Pancreas (tissue), 10 donors: ENCODE data around the gene TTC4. TPM values are rescaled to one million over a fixed set of nuclear protein-coding genes. Genes with fewer than 3 reads are reported as not detected.

ENCODE experiments used
- ATAC-seq, 4 donors: fragments of 200-7000 bp; cut with Tn5 transposase; one replicate each; pipeline versions ENCODE4 v1.8.0 to v1.9.1; 2020; ENCODE audit warnings: mild to moderate bottlenecking in 4 of 4, moderate library complexity in 4 of 4
- DNase-seq, 6 donors: peaks; one replicate each; pipeline ENCODE4 v3.0.0-alpha.2; 2020
- FAIRE-seq: peaks from 2 replicates; lab custom pipeline; 2012; peaks lifted over from hg19 to GRCh38; lab: Jason Lieb, UNC
- H3K27ac ChIP-seq, 4 donors: fragments of 200-600 bp; sonication (generic); 1 replicate in 3 of 4; 2 replicates in 1 of 4; pipeline versions ENCODE4 v1.5.0 to v1.8.0; 2020
- H3K27me3 ChIP-seq, 4 donors: fragments of 200-600 bp; one replicate each; pipeline ENCODE4 v1.8.0; 2021
- H3K36me3 ChIP-seq, 3 donors: fragments of 200-600 bp; sonication (generic) in 1 of 3; one replicate each; pipeline versions ENCODE4 v1.5.0 to v1.8.0; 2020 to 2021
- H3K4me1 ChIP-seq, 3 donors: fragments of 200-600 bp; one replicate each; pipeline ENCODE4 v1.8.0; 2021
- H3K4me3 ChIP-seq, 4 donors: fragments of 200-600 bp; sonication (generic) in 2 of 4; one replicate each; pipeline versions ENCODE4 v1.5.0 to v1.8.0; 2020 to 2021
- H3K9me3 ChIP-seq, 4 donors: fragments of 200-600 bp; one replicate each; pipeline ENCODE4 v1.8.0; 2021
- WGBS, 2 donors: extraction: QIAGEN DNeasy Blood & Tissue Kit; methylation state at CpG; one replicate each; pipeline ENCODE4 v1.1.7; 2013; 5-methylcytosine and 5-hydroxymethylcytosine counted together
- intact Hi-C, 3 donors: fragments of 100-400 bp; cut with DNase I; formaldehyde crosslinking; loops; one replicate each; pipeline versions ENCODE4 v1.11.1 to v1.14.2; 2022
- polyA plus RNA-seq, 2 donors: library from polyadenylated mRNA; stranded (reverse); fragments of 200-250 nt; gene quantifications; one replicate each; pipeline ENCODE4 v1.2.3, GENCODE V29; 2013
- total RNA-seq, 6 donors: library from RNA; stranded (reverse); fragmentation: NEBNext Ultra II Directional in 4 of 6; extraction: Animal tissue kit (Norgen Biotek cat#: 25700) in 4 of 6; gene quantifications; one replicate each; pipeline versions ENCODE4 v1.2.1 to v1.2.4, GENCODE V29; 2021 to 2023
- TF ChIP-seq, protein P1 (sequence below), 4 donors: fragments of 200-600 bp; sonication (generic) in 3 of 4; IDR thresholded peaks; one replicate each; pipeline versions ENCODE4 v1.5.0 to v1.8.0; 2021; ENCODE audit warnings: antibody characterized with exemption in 4 of 4
- donor health status: healthy with polysubstance abuse.
- donor health status: DM: no; HTN: no; CAD: no; lungs with moderate emphysema.
- donor health status: DM: no; HTN: no; CAD: no.
- donor health status: control.
- donor health status: control.
- donor health status: Bipolar disorder and iron deficiency.
- donor health status: DM: yes; HTN: yes; CAD: no.
- donor health status: DM: no; HTN: no; CAD: no.
- donor health status: DM: no; HTN: no; CAD: no.
- donor health status: DM: yes; HTN: yes; CAD: no.

Gene TTC4, protein sequence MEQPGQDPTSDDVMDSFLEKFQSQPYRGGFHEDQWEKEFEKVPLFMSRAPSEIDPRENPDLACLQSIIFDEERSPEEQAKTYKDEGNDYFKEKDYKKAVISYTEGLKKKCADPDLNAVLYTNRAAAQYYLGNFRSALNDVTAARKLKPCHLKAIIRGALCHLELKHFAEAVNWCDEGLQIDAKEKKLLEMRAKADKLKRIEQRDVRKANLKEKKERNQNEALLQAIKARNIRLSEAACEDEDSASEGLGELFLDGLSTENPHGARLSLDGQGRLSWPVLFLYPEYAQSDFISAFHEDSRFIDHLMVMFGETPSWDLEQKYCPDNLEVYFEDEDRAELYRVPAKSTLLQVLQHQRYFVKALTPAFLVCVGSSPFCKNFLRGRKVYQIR
- total RNA-seq = 1 to 10 TPM; 4.5 to 9.9 (median 7.2) TPM
- polyA plus RNA-seq = 10 to 100 TPM in 1 of 2 donors, 1 to 10 TPM in 1; 7.3 to 14.4 TPM

DNA sequence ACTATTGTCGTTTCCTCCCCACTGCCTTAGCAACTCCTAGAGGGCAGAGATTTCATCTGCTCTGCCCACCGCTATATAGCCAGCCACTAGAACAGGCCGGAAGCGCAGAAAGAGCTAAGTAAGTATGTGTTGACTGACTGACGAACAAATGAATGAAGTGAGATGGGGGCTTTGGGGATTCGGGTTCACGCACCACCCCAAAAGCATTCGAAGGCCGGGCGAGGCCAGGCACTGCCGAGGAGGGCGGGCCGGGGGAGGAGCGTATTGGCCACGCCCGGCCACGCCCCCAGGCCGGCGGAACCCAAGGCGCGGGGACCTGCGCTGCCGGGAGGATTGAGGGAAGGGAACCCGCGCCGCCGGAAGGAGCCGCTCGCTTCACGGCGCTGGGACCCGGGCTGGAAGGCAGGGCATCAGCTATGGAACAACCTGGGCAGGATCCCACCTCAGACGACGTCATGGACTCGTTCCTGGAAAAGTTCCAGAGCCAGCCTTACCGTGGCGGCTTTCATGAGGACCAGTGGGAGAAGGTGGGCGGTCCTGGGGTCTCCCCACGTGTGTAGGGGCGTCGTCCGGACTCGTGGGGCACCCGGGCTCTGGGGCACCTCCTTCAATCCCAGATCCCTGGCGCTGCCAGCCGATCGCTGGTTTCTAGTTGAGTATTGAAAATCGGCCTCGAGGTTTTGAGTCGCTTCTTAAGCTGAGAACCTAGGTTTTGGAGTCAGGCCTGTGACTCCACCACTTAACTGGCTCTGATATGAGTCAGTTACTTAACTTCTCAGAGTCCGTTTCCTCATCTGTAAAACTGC is at the start of gene TTC4:
TTC4 (plus strand) TSS at position 369 of the 806 bp plus-strand sequence; CDS start at position 417, 48 bp downstream.
- peaks cover 0 to 3% (median 0%) of the 10 kb centered on the region in 3 donors for H3K4me1 ChIP-seq
- H3K4me3 ChIP-seq = peak within 1 kb of the TSS; percentile 76 to 90 (median 83)
- WGBS, 2 donors = 1% methylated on average over 51 of the region's 51 CpGs
- H3K27me3 ChIP-seq = no peaks in the 10 kb centered on the region
- peak within 1 kb of the TSS; percentile 13 to 56 (median 48) for H3K27ac ChIP-seq
- DNase-seq (peak; percentile 68 to 94 (median 86)), ATAC-seq (peak; percentile 100), FAIRE-seq (no peak)
- no peaks in the 10 kb centered on the region for H3K36me3 ChIP-seq
- intact Hi-C loops = no loop called here
- TF ChIP-seq, protein P1, sequence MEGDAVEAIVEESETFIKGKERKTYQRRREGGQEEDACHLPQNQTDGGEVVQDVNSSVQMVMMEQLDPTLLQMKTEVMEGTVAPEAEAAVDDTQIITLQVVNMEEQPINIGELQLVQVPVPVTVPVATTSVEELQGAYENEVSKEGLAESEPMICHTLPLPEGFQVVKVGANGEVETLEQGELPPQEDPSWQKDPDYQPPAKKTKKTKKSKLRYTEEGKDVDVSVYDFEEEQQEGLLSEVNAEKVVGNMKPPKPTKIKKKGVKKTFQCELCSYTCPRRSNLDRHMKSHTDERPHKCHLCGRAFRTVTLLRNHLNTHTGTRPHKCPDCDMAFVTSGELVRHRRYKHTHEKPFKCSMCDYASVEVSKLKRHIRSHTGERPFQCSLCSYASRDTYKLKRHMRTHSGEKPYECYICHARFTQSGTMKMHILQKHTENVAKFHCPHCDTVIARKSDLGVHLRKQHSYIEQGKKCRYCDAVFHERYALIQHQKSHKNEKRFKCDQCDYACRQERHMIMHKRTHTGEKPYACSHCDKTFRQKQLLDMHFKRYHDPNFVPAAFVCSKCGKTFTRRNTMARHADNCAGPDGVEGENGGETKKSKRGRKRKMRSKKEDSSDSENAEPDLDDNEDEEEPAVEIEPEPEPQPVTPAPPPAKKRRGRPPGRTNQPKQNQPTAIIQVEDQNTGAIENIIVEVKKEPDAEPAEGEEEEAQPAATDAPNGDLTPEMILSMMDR (IDR thresholded peaks at IDR 0.05) = no peak
- H3K9me3 ChIP-seq = no peaks in the 10 kb centered on the region

DNA sequence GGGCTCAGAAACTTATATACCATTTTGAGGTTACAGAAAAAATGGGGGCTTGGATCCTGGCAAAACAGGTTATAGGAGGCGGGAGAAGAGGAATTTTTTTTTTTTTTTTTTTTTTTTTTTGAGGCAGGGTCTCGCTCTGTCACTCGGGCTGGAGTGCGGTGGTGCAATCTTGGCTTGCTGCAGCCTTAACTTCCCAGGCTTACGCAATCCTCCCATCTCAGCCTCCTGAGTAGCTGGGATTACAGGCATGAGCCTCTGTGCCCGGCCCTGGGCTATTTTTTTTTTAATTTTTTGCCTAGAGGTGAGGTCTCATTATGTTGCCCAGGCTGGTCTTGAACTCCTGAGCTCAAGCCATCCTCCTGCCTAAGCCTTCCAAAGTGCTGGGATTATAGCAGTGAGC is 49.3 kb upstream of the TTC4 start:
- no peaks in the 10 kb centered on the region for H3K9me3 ChIP-seq
- intact Hi-C loops = no loop called here
- DNase-seq (no peak), FAIRE-seq (no peak), ATAC-seq (no peak)
- H3K36me3 ChIP-seq = no peaks in the 10 kb centered on the region
- H3K27ac ChIP-seq = no peak overlapping the region
- no peak overlapping the region for H3K4me3 ChIP-seq
- H3K4me1 ChIP-seq = no peaks in the 10 kb centered on the region
- TF ChIP-seq, protein P1 (IDR thresholded peaks at IDR 0.05) = no peak
- H3K27me3 ChIP-seq = no peaks in the 10 kb centered on the region
- 82 to 89% methylated on average over 6 of the region's 6 CpGs for WGBS, 2 donors

DNA sequence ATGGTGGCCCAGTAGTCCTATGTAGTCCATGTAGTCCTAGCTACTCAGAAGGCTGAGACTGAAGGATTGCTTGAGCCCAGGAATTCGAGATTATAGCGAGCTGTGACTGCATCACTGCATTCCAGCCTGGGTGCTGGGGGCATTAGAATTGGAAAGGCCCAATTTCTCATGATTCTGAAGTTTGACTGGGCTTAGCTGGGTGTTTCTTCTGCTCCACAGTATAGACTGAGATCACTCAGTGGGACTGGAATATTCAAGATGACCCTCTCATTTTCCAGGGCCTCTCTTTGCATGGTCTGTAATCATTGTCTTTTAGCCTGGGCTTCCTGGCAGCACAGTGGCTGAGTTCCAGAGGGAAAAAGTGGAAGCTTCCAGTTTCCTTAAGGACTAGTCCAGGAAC is 47.9 kb upstream of the TTC4 start:
- Histone ChIP-seq H3K4me1 (no peaks in the 10 kb centered on the region), H3K4me3 (no peak overlapping the region)

DNA sequence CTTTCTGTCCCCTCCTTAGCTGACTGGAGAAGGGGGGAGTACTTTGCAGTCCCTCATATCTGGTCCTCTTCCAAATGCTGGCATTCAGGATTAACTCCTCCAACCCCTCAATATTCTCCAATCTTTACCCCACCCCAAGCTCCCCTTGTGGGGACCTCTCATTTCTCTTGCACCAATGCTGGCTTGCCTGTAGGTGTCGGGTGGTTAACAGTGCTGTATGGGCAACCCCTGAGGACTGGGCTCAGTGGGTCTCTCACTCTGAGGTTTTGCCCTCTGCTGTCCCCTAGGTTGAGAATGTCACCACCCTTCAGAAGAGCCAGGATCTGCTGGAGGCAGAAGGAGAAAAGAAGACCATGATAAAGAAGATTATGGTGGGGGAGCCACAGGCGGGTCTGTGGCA is 47.1 kb upstream of the TTC4 start:
- H3K4me1 ChIP-seq = no peaks in the 10 kb centered on the region
- no peak for FAIRE-seq
- intact Hi-C loops = no loop called here
- DNase-seq = no peak
- no peaks in the 10 kb centered on the region for H3K9me3 ChIP-seq
- H3K27me3 ChIP-seq = no peaks in the 10 kb centered on the region
- no peak overlapping the region for H3K4me3 ChIP-seq
- ATAC-seq = no peak
- no peak overlapping the region for H3K27ac ChIP-seq
- TF ChIP-seq, protein P1 (IDR thresholded peaks at IDR 0.05) = no peak
- no peaks in the 10 kb centered on the region for H3K36me3 ChIP-seq
- 64 to 86% methylated on average over 2 of the region's 2 CpGs for WGBS, 2 donors

More for the DNA sequence above, 47.9 kb upstream of the TTC4 start:
- intact Hi-C loops = no loop called here
- H3K27me3 ChIP-seq = no peaks in the 10 kb centered on the region
- FAIRE-seq (no peak), ATAC-seq (no peak), DNase-seq (no peak)
- 78 to 87% methylated on average over 2 of the region's 2 CpGs for WGBS, 2 donors
- no peaks in the 10 kb centered on the region for H3K36me3 ChIP-seq
- H3K27ac ChIP-seq = no peak overlapping the region
- no peaks in the 10 kb centered on the region for H3K9me3 ChIP-seq
- TF ChIP-seq, protein P1 (IDR thresholded peaks at IDR 0.05) = no peak
